SU-DHL-6 (cell line): ENCODE measurements around the gene ICAM4.

Experiments
- CTCF ChIP-seq: fragments of 200-600 bp; sonication (generic); IDR thresholded peaks from one replicate; pipeline ENCODE4 v1.5.1; 2017; ENCODE audit warnings: antibody characterized with exemption, mild to moderate bottlenecking, low read length, moderate library complexity; ENCODE audit not compliant: insufficient read depth, poor library complexity, severe bottlenecking
- EZH2phosphoT487 ChIP-seq: fragments of 200-600 bp; sonication (generic), shearing (Covaris generic); conservative IDR thresholded peaks from 2 replicates; pipeline ENCODE4 v1.6.1; 2018; ENCODE audit warnings: mild to moderate bottlenecking, antibody characterized with exemption, low read length, moderate library complexity, mixed read lengths

- TF ChIP-seq CTCF (no peak), EZH2phosphoT487 (no peak)
Measured at GRCh38 chr19:10245189-10245939, 41.4 kb upstream of the ICAM4 start.
